Measurements from ENCODE around the gene EVC2. TPM values are rescaled to one million over a fixed set of nuclear protein-coding genes. Genes with fewer than 3 reads are reported as not detected.
A peak's percentile ranks its signal among the peaks of the same experiment; 100 is the strongest.

EVC2 gene
- polyA plus RNA-seq, 1 donor, result 8.4 TPM

- peak; percentile 26 for DNase-seq
Measured at GRCh38 chr4:5711479-5712184, 3.3 kb upstream of the EVC2 start.

GRCh38 chr4:5710961-5711478, 2.7 kb upstream of the EVC2 start, which contains the start of gene EVC:
TSS of gene EVC (plus strand) at chr4:5711201. CDS start at chr4:5711381, 180 bp downstream.
- DNase-seq, result peak; percentile 79

GRCh38 chr4:5710065-5710960, 2.0 kb upstream of the EVC2 start:
- peak; percentile 18 for DNase-seq

- no peak for DNase-seq
Measured at GRCh38 chr4:5709207-5709575, 832 bp upstream of the EVC2 start.

GRCh38 chr4:5707778-5708448, 446 bp downstream of the EVC2 start:
- no peak for DNase-seq

- no peak for DNase-seq
Measured at GRCh38 chr4:5707366-5707765, 993 bp downstream of the EVC2 start.

GRCh38 chr4:5706486-5707290, 1.7 kb downstream of the EVC2 start:
- DNase-seq, result no peak

GRCh38 chr4:5705647-5706320, 2.6 kb downstream of the EVC2 start:
- DNase-seq, result no peak

GRCh38 chr4:5704276-5704675, 4.1 kb downstream of the EVC2 start:
- DNase-seq, result no peak

- no peak for DNase-seq
Measured at GRCh38 chr4:5703831-5704230, 4.5 kb downstream of the EVC2 start.

GRCh38 chr4:5701971-5702370, 6.4 kb downstream of the EVC2 start:
- no peak for DNase-seq

- no peak for DNase-seq
Measured at GRCh38 chr4:5700459-5700858, 7.9 kb downstream of the EVC2 start.

GRCh38 chr4:5696341-5696740, 12.0 kb downstream of the EVC2 start:
- no peak for DNase-seq

- DNase-seq, result no peak
Measured at GRCh38 chr4:5693871-5694270, 14.5 kb downstream of the EVC2 start.

- no peak for DNase-seq
Measured at GRCh38 chr4:5691491-5692132, 16.7 kb downstream of the EVC2 start.

GRCh38 chr4:5689065-5689464, 19.3 kb downstream of the EVC2 start:
- no peak for DNase-seq

GRCh38 chr4:5686338-5686737, 22.0 kb downstream of the EVC2 start:
- no peak for DNase-seq

GRCh38 chr4:5685296-5685695, 23.1 kb downstream of the EVC2 start:
- no peak for DNase-seq

GRCh38 chr4:5683566-5683965, 24.8 kb downstream of the EVC2 start:
- no peak for DNase-seq

GRCh38 chr4:5678977-5679376, 29.4 kb downstream of the EVC2 start:
- no peak for DNase-seq

- DNase-seq, result no peak
Measured at GRCh38 chr4:5676763-5677162, 31.6 kb downstream of the EVC2 start.
